DMS53 (cell line): ENCODE measurements around the gene LSAMP.

ENCODE experiments used
- DNase-seq: peaks from one replicate; lab custom pipeline; 2025; lab: John Stamatoyannopoulos, UW

Gene LSAMP

DNA sequence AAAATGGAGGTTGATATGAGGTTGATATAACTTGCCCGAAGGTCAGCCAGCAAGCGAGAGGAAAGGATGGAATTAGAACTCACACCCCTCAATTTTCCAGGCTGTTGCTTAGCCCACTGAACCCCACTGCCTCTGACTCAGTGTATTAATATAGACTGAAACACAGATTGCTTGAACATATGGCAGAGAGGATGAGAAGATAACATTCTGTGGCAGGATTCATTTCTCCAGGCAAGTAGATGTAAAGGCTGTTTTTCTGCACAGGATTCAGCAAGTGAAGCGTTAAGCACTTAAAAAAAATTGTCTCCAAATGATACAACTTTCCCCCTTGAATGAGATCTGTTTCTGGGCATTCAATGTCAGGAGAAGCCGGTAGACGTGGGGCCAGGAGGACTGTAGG, 486.8 kb downstream of the LSAMP start:
- no peak for DNase-seq

DNA sequence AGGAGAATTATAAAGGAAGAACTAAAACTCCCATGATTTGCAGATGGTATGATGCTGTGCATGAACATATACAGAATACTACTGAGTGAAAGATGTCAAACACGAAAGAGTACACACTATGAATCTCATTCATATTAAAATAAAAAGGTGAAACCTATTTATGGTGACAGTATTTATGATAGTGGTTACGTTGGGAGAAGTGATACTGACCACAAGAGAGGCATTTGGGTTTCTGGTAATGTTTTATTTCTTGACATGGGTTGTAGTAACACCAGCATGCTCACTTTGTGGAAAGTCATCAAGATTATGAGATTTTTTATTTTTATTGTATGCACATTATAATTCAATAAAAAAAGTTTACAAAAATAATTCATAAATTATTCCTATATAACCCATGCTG, 498.0 kb downstream of the LSAMP start:
- DNase-seq, result no peak

DNA sequence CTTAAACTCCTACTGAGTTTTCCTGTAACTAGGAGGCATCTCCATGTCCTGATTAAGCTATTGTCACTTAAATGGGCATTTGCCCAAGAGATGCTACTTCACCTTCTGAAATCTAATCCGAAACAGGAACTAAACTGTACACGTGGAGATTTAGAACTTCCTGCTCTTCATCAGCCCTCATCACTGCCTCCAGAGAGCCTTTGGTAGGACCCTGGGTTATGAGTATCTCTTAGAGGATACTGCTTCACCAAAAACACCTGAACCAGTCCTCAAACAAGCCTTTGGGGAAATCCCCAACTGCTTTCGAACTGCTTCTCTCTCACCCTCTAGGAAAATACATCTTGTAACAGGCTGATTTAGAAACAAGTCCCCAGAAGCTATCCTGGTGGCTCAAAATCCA, 501.7 kb downstream of the LSAMP start:
- DNase-seq, result no peak

DNA sequence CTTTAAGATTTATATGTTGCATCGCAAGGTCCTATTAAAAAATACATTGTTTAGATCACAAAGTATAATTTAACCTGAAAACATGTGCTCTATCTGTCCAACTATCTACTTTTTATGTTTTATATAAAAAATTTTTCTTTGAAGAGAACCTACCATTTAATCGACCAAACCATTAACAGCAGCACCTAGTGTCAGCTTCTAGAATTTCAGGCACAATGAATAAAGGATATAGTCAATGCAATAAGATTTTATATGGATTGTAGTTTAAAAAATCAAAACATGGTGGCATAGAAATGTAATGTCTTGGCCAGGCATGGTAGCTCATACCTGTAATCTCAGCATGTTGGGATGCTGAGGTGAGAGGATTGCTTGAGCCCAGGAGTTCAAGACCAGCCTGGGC, 508.2 kb downstream of the LSAMP start:
- peak; percentile 24 for DNase-seq

DNA sequence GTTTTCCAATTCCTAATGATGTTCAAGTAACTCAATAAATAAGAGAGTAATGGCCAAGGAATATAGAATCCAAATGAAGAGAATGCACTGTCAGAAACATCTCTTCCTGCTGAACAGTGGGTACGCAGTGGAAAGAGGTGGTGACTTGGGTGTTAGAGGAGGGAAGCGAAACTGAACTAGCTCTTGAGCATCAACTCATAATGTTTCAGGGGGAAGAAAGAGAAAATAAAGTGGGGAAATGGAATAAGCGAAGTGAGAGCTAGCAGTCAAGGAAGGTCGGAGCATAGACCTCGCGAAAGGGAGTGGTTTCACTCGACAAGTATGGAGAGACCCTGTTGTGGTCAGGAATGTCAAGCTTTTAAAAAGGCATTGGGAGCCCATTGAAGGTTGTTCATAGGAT, 512.5 kb downstream of the LSAMP start:
- no peak for DNase-seq

DNA sequence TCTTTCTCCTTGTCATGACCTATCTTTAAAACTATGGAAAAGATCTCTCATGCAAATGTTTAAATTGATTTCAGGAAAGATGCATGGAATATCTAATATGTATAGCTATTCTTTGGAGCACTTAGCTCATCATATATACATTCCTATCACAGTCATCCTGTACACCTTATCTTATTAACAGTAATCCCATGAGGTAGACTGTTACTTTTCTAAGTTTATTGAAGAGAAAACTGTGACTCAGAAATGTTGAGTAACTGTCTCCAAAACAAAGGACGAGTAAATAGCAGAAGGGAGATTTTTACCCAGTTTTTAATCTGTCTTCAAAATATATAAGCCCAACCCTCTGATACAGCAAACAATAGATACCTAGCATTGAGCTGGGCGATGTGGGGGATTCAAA, 513.7 kb downstream of the LSAMP start:
- DNase-seq, result no peak

DNA sequence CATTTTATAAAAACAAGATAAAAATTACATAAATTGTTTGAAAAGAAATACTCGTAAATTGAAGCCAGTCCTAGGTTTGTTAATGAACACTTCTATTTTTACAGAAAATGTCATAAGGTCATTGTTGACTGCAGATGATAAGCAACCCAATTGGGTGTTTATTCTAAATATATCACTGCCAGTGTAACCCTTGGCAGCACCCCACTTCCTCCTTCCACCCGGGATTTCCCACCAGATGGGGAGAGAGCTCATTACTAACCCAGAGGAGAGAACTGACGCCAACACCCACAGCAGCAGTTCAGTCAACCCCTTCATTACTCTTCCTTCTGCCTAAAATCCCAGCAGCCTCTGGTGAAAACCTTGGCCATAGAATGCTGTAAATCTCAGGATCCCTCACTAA, 514.4 kb downstream of the LSAMP start:
- no peak for DNase-seq

DNA sequence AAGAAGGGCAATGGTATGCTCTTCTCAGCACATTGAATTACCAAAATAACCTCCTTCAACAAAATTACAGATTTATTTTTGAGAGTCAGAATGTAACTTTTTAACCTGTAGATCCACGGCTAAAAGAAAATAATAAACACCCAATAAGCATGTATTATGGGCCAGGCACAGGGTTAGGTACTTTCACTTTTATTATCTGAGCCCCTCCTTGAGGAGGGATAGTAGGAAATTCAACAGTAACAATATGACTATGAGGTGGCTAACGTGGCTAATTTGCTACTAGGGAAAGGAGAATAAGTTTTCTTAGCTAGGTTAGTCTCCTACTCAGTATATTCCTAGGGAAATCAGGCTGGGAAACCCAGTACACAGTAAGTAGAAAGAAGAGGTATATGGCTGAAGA, 515.1 kb downstream of the LSAMP start:
- no peak for DNase-seq

DNA sequence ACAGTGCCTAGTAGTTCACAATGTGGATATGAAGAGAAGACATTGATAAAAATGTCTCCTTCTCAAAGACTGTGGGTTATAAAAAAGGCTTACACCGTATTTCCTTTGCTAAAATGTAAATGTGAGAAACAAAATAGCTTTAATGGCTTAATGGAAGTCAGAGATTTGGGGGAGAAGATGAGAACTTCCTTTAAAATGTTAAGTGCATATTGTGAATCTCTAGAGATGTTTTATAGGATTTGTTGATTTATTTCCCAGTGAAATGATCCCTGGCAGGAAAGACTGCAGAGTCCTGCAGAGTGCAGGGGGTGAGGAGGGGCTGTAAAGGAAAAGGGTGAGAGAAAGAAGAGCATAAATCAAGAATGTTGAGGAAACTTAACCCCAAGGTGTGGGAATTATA, 516.9 kb downstream of the LSAMP start:
- DNase-seq, result no peak

DNA sequence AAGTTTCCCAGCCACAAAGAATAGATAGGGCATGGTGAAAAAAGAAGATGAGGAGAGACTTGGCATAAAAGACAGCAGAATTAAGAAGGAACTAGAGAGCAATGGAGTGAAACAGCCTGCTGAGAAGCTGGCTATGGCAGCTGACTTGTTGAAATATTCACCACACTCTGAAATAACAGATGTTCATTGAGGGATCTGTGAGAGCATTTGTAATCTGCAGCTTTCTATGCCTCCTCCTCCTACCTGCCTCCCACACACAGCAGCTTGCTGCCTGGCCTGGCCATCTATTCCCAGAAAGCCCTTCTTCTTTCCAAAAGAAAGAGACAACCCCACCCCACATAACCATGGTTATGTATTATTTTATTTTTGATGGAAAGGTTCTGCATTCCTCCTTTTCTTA, 518.1 kb downstream of the LSAMP start:
- no peak for DNase-seq

DNA sequence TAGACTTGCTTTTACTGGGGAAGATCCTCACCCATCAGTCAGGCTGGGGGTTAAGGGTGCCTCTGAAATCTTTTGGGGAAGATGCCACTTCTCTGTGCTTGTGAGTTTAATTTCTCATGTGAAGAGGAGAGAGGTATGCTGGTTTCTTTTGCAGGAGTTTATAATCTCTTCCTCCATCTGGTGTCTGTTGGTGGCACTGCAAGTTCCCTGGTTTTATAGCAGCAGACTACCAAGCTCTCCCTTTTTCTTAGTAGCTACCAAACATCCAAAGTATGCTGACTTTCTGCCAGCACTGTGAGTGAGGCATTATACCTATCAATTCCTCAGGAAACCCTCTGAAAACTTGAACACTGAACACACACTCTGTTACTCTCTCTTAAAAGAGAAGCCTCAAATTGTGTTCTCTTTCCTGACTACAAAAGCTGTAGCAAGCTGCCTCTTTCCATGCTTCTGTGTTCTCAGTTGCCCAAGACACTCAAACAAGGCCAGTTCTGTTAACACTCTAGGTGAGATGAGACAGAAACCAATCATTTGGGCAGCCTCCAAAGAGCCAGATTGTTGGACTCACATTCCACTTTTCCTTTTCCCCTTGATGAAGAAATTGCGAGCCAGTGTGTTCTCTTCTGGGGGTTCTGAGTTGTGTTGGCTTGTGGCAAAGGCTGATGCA, 522.5 kb downstream of the LSAMP start:
- peak; percentile 54 for DNase-seq

DNA sequence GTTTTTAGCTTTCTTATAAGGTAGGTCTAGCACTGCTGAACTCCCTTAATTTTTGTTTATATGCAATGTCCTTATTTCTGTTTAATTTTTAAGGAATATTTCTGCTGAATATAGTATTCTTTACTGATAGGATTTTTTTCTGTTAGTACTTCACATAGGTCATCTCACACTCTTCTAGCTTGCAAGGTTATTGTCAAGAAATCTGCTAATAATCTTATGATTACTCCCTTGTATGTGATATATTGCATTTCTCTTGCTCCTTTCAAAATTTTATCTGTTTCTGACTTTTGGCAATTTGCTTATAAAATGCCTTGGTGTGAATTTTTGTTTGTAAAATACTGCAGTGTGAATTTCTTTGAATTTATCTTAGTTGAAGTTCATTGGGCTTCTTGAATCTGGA, 523.6 kb downstream of the LSAMP start:
- no peak for DNase-seq

DNA sequence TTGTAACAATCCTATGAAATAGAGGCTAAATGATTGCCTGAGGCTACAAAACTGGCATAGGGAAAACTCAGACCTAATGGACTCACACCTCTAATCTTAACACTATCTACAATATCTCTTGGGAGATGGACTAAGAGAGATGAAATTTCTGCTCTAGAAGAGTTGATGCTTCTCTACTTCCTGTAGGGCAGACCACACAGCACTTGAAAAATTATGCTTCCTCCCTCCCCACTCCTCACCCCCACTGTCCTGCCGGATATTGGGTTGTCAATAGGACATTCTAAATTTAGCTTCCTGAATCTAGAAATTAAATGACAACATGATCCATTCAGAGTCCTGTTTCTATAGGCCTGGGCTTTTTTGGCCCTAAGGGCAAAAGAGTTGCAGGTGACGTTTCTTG, 526.4 kb downstream of the LSAMP start:
- DNase-seq, result no peak

DNA sequence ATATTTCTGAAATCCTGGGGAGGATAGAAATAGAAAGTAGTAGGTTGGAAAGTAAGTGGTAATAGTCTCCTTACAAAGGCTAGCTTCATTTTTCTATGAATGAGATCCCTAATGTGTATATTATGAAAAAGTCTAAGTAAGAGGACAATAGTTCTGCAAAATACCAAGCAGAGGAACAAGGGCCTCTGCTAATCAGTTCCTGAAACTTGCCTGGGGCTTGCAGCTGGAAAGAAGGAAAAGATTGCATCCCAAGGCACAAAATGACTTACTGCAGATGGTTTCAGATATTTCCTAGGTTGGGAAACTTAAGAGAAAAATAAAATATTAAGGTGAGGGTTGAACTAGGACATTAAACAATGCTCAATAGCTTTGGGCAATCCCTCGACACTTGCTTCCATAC, 528.4 kb downstream of the LSAMP start:
- DNase-seq, result no peak

DNA sequence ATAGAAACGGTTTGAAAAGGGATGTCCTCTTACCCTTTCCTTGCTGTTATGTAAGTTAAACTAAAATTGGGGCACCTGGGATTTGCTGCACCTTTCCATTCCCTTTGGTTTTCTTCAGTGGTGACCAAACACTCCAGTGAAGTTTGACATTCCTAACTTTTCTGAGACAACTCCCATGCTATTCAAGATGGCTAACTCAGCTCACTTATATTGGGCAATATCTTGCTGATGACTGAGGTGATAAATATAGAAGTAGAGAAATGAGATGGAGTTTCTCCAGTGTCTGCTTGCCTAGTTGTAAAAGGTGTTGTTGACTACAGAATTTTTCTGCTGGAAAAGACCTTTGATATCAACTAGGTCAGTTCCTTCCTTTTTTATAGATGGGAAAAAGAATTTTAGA, 530.2 kb downstream of the LSAMP start:
- no peak for DNase-seq

DNA sequence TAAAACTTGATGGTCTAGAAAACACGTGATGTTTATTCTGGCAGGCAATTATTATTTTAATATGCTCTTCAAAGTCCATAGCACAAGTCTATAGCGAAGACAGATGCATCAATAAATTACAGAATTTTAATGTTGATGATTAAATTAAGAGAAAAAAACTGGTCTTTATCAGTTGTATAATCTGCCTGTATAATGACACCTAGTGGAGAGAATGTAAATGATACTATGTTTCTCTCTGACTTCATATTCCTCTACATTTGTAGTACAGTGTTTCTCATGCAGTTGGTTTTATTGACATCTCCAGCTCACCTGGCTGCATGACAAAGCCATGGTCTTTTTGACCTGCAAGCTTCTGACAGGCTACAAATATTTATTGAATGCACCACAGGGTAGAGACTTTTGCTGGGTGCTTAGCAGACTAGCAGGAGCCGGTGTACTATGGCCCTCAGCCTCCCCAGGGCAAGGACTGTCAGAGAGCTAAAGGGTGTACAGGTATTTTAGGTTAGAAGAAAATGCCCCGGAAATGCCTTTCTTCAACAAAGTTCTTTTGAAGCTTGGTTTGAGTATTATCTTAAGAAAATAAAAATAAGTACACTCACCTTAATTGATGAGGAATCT, 532.1 kb downstream of the LSAMP start:
- DNase-seq, result peak; percentile 46

DNA sequence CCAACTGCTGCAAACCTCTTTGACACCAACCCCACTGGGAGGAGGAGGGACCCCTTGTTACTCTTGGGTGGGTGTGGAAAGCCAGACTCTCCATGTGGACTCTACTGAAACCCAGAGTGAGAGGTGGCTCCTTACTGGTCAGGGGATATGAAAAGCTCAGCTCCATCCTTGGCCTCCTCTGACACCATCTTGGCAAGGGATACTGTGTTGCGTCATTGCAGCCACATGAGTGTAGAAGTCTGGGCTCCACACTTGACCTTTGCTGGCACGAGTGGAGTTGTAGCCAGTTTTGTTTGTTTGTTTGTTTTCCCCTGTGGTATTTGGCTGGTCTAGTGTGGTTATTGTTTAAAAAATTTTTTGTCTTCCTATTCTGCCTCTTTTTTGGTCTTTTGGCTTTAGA, 532.9 kb downstream of the LSAMP start:
- no peak for DNase-seq

DNA sequence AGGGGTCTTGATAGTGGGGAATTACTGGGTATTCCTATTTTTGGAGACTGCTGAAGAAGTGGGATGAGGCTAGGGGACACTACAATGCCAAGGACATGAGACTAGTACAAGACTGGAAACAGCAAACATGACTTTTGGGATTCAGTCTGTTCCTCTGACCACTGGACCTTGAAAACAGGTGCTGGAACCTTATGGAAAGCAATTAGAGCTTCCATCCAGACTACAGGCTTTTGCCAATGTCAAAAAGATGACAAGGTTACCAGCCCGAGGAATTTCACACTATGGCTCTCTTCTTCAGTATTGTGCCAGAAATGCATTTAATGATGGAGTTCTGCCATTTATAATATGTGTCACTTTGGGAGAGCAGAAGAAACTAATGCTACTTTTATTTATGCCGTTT, 539.4 kb downstream of the LSAMP start:
- no peak for DNase-seq

DNA sequence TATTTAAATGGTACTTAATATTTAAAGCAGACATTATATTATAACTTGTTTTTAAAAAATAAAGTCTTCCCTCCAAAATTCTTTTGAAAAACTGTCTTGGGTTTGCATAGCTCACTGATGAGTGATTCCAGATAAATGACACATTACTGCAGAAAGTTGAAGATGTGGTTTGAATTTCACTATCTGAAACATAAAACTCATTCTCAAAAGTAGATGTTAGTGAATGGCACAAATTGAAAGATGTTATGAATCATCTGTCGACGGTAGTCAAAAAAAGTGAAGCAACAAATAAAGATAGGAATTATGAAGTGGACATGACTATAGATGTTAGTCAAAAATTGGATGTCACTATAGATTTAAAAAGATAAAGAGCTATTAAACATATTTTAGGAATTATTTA, 541.4 kb downstream of the LSAMP start:
- DNase-seq, result no peak

DNA sequence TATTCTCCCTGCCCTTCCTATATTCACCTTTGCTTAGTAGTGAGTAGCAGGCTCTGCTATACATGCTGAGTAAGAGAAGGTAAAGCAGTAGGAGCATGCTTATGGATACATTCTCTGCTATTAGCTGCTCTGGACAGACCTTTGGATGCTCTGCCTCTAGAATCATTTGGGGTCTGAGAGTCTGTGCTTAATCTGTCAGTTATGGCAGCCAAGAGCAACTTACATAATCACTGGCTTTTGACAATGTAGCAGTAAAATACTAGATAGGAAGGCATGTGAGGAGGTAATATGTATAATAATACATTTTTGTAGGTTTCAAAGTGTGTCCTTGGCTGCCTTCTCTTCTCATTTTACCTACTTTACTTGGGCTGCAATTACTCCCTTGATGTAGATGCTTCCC, 544.3 kb downstream of the LSAMP start:
- no peak for DNase-seq

DNA sequence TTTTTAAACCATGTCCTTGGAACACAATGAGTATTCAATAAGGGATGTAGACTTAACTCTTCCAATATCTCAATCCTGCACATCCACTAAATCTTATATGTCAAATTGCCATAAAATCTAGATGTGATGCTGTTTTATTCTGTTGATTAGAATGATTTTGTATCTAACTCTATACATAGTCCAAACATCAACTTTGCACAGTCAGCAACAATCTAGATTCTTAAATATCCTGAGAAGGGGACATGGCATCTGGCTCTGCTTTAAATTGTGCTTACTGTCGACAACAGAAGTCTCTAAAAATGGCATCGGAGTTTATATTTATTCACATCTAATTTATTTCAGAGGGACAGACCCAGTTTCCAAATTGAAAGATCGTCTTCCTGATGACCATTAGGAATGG, 545.8 kb downstream of the LSAMP start:
- DNase-seq, result no peak

DNA sequence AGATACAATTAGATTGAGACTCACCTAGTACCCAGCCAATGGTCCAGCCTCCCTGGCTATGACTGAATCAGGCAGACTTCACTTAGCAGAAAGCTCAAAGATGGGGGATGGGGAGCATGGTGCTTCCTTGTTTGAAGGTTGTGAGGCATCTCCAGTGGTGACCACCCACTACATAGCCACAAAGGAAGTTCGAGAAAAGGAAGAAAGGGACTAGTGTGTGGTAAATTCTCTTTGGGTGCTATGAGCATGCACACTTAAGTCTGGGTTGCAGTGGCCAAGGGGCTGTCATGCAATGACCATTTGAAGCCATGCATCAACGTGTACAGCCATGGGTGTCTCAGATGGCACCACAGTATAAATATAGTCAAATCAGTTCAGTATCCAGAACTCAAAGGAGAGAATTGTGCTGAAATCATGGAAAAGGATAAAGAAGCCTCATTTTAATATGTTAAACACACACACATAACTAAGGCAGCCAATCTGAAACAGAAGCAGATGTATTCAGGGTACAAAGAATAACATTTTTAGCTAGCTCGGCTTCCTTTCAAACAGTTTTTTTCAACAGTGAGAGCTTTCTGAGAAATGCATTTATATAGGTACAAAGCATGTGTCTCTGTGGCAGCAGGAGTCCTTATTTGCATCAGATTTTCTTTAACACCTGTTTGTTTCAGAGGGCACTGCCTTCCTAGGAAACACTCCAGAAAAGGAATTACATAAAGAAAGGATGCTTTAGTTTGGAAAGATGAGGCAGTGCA, 546.5 kb downstream of the LSAMP start:
- DNase-seq, result no peak

DNA sequence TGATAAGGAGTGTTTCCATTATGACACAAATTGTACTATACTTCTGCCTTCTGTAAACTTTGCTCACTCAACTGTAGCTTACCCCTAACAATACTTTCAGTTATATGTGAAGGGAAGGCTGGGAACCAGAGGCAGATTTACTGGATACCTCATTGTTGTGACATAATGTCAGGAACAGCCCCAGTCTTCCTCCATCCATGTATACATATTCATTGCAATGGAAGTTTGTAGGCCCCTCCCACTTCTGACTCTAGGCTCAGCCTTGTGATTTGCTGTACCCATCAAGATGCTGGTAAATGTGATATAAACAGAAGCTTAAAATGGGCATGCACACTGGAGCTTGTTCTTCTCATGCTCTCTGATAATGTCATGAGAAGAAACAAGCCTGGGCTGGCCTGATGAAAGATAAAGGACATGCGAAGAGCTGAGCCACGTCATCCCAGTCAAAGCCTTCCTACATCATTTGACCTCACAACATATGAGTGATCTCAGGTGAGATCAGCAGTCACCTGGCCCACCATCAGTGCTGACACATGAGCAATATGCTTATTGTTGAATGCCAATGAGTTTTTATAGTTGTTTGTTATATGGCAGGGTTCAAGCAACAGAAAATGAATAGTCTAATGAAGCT, 554.2 kb downstream of the LSAMP start:
- DNase-seq, result no peak
